Measurements from ENCODE around the gene LRRC26. TPM values are rescaled to one million over a fixed set of nuclear protein-coding genes. Genes with fewer than 3 reads are reported as not detected.

The LRRC26 gene
- total and polyA plus RNA-seq, 2 of the 13 experiments (the other 11 are each of a cell fraction or from before 2014, with no cell fraction given), result not detected

DNA sequence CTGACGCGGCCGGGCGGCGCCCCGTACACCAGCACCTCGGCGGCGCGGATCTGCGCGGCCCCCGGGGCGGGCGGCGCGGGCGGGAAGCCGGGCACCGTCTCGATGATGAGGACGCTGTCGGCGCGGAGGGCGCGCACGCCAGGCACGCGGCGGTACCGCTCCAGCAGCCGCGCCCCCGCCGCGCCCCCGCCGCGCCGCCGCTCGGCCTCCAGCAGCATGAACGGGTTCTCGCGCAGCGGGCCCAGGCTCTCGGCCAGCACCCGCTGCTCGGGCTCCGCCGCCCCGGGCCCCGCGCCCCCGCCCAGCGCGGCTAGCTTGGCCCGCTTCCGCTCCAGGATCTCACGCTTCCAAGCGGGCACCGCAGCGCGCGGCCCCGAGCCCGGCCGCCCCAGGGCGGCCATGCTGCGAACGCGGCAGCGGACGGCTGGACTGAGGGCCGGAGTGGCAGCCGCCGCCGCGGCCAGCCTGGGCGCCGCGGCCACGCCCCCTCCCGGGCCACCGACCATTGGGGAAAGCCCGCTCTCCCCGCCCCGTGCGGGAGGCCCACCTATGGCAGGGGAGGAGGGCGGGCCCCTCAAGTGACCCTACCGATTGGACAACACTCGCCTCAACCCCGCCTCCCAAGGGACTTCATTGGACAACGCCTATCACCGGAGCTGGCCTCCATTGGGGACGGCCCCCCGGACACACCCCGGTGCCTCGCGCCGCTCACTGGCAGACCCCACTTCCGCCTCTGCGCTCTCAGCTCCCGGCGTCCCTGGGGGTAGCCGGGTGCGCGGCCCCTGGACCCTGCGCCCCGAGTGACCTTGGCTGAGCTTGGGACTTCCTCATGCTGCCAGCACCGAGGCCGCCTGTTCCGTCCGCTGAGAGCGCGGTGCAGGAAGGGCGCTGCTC lies 30.7 kb upstream of the LRRC26 start, which contains the start of gene TPRN (continued):
- peak; percentile 48; the same call in 1 of the 2 replicates for TF ChIP-seq CENPT (CRISPR knock-in tag; IDR thresholded peaks at IDR 0.05; ENCODE audit: low read depth)
- no peak for TF ChIP-seq ATM (IDR thresholded peaks at IDR 0.05; ENCODE audit: borderline replicate concordance)
- no peak for TF ChIP-seq ZNF431 (CRISPR knock-in tag; IDR thresholded peaks at IDR 0.05; ENCODE audit: borderline replicate concordance, low read depth)
- TF ChIP-seq ZNF550 (CRISPR knock-in tag; IDR thresholded peaks at IDR 0.05; ENCODE audit: borderline replicate concordance), result no peak
- TF ChIP-seq, protein P1, sequence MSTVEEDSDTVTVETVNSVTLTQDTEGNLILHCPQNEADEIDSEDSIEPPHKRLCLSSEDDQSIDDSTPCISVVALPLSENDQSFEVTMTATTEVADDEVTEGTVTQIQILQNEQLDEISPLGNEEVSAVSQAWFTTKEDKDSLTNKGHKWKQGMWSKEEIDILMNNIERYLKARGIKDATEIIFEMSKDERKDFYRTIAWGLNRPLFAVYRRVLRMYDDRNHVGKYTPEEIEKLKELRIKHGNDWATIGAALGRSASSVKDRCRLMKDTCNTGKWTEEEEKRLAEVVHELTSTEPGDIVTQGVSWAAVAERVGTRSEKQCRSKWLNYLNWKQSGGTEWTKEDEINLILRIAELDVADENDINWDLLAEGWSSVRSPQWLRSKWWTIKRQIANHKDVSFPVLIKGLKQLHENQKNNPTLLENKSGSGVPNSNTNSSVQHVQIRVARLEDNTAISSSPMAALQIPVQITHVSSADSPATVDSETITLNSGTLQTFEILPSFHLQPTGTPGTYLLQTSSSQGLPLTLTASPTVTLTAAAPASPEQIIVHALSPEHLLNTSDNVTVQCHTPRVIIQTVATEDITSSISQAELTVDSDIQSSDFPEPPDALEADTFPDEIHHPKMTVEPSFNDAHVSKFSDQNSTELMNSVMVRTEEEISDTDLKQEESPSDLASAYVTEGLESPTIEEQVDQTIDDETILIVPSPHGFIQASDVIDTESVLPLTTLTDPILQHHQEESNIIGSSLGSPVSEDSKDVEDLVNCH (CRISPR knock-in tag; IDR thresholded peaks at IDR 0.05), result no peak
- no peak for TF ChIP-seq SUZ12 (IDR thresholded peaks at IDR 0.05; ENCODE audit: low read depth, low read length)
- TF ChIP-seq ISL2 (CRISPR knock-in tag; IDR thresholded peaks at IDR 0.05), result peak; percentile 76
- no peak; the same call in 1 of the 2 replicates for TF ChIP-seq ZNF333 (CRISPR knock-in tag; IDR thresholded peaks at IDR 0.05; ENCODE audit: borderline replicate concordance)
- TF ChIP-seq ZEB1 (IDR thresholded peaks at IDR 0.05; ENCODE audit: insufficient replicate concordance, low read depth), result peak; percentile 25

All from HepG2 (cell line).